Measurements from ENCODE around the gene NNMT. TPM values are rescaled to one million over a fixed set of nuclear protein-coding genes. Genes with fewer than 3 reads are reported as not detected.
A peak's percentile ranks its signal among the peaks of the same experiment; 100 is the strongest.
"Not testable (repeated sequence)": the region's sequence is repeated elsewhere in the genome, so short reads cannot be mapped to it uniquely, and the experiment has no call there.

NNMT gene
- polyA plus RNA-seq, 1 donor (not counting 4 experiments of a cell fraction or from before 2014, with no cell fraction given), result 0.13 TPM

DNA sequence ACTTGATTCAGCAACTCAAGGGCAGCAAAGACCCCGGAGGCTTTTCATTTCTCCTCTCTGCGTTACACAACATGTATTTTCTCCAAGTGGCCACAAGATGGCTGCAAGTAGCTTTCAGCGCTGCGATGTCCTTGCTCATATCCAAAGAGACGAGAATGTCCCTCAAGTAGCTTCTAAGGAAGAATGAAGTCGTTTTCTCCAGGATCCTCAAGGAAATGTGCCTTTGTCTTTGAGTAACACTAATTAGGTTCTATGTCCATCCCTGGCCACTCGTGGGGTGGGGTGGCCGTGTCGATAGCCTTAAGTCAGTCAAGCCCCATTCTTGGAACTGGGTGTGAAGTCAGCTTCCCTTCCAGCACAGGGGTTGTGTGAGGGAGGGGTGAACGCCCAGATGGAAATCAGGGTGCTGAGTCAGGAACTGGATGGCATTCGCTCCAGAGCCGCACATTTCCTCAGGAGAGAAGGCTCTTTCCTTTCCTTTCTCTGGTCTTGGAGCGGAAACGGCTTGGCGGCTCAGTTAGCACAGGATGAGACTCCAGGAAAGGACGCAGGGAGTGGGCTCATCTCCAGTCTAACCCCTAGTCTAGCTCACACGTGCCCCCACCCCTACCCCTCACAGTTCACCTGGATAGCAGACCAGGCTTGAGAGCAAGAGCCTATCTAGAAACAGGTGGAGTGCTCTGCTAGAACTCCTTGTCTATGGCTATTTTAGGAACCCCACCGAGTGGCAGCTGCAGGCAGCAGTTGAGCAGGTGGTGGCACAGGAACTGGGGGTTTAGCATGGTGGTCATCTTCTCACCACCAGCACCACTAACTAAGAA lies 44.3 kb downstream of the NNMT start:
- DNase-seq (ENCODE audit: low read depth, low spot score) (no peak), FAIRE-seq (peak; percentile 86)
- H4K20me1 ChIP-seq (ENCODE audit: control insufficient read depth, extremely low read depth, insufficient read depth, low read length), result no peaks in the 10 kb centered on the region
- no peaks in the 10 kb centered on the region for H3K9me3 ChIP-seq (ENCODE audit: control insufficient read depth, low read depth, low read length)
- TF ChIP-seq, protein P1, sequence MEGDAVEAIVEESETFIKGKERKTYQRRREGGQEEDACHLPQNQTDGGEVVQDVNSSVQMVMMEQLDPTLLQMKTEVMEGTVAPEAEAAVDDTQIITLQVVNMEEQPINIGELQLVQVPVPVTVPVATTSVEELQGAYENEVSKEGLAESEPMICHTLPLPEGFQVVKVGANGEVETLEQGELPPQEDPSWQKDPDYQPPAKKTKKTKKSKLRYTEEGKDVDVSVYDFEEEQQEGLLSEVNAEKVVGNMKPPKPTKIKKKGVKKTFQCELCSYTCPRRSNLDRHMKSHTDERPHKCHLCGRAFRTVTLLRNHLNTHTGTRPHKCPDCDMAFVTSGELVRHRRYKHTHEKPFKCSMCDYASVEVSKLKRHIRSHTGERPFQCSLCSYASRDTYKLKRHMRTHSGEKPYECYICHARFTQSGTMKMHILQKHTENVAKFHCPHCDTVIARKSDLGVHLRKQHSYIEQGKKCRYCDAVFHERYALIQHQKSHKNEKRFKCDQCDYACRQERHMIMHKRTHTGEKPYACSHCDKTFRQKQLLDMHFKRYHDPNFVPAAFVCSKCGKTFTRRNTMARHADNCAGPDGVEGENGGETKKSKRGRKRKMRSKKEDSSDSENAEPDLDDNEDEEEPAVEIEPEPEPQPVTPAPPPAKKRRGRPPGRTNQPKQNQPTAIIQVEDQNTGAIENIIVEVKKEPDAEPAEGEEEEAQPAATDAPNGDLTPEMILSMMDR (optimal IDR thresholded peaks at IDR 0.05 in 1 of 3, IDR thresholded peaks at IDR 0.05 in 1 of 3, conservative IDR thresholded peaks at IDR 0.05 in 1 of 3; ENCODE audit: extremely low read depth in 1 of 3, insufficient read depth in 2 of 3, low read length in 3 of 3), result peak; percentile 81 to 89 (median 83)
- TF ChIP-seq EZH2 (IDR thresholded peaks at IDR 0.05; ENCODE audit: low read length), result no peak
- no peaks in the 10 kb centered on the region for H3K79me2 ChIP-seq (ENCODE audit: control insufficient read depth, insufficient read depth, low read length)
- H3K36me3 ChIP-seq (ENCODE audit: control insufficient read depth in 2 of 2, extremely low read depth in 1 of 2, insufficient read depth in 2 of 2, low read length in 2 of 2), result no peaks in the 10 kb centered on the region
- dilution Hi-C loops (cut with MboI; ENCODE audit: extremely low pct_ligation_motif_present, low sequenced_read_pairs), result no loop called here
- peak overlapping the region; percentile 15 to 57 (median 57) for H3K4me3 ChIP-seq (ENCODE audit: control insufficient read depth in 2 of 3, extremely low read depth in 1 of 3, insufficient read depth in 2 of 3, low read depth in 1 of 3, low read length in 3 of 3)
- H3K9ac ChIP-seq (ENCODE audit: control insufficient read depth, extremely low read depth, insufficient read depth, low read length), result no peak overlapping the region
- no peak overlapping the region for H3K27ac ChIP-seq (ENCODE audit: control insufficient read depth, insufficient read depth, low read length)
- H2AFZ ChIP-seq (ENCODE audit: control insufficient read depth, low read length), result peak overlapping the region; percentile 91
- peak overlapping the region; percentile 93 for H3K4me2 ChIP-seq (ENCODE audit: control insufficient read depth, extremely low read depth, insufficient read depth, low read depth, low read length)
- peaks cover 8% of the 10 kb centered on the region for H3K4me1 ChIP-seq (ENCODE audit: control insufficient read depth, extremely low read depth, insufficient read depth, low read length)
- no peaks in the 10 kb centered on the region for H3K9me1 ChIP-seq (ENCODE audit: control insufficient read depth, extremely low read depth, insufficient read depth, low read length)
- H3K27me3 ChIP-seq (ENCODE audit: control insufficient read depth, extremely low read depth, insufficient read depth, low read length), result no peaks in the 10 kb centered on the region

DNA sequence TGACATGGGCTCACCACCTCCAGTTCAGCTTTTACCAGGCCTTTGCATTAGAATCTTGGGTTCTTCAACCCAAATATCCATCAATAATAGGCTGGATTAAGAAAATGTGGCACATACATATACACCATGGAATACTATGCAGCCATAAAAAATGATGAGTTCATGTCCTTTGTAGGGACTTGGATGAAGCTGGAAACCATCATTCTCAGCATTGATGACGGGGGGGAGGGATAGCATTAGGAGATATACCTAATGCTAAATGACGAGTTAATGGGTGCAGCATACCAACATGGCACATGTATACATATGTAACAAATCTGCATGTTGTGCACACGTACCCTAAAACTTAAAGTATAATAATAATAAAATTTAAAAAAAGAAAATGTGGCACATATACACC lies 45.5 kb downstream of the NNMT start:
- H3K9me3 ChIP-seq (ENCODE audit: control insufficient read depth, low read depth, low read length); H2AFZ ChIP-seq (ENCODE audit: control insufficient read depth, low read length); H3K27me3 ChIP-seq (ENCODE audit: control insufficient read depth, extremely low read depth, insufficient read depth, low read length); H3K79me2 ChIP-seq (ENCODE audit: control insufficient read depth, insufficient read depth, low read length); H3K4me2 ChIP-seq (ENCODE audit: control insufficient read depth, extremely low read depth, insufficient read depth, low read depth, low read length); H3K36me3 ChIP-seq (ENCODE audit: control insufficient read depth in 2 of 2, extremely low read depth in 1 of 2, insufficient read depth in 2 of 2, low read length in 2 of 2); FAIRE-seq; H4K20me1 ChIP-seq (ENCODE audit: control insufficient read depth, extremely low read depth, insufficient read depth, low read length); dilution Hi-C loops (cut with MboI; ENCODE audit: extremely low pct_ligation_motif_present, low sequenced_read_pairs); H3K9me1 ChIP-seq (ENCODE audit: control insufficient read depth, extremely low read depth, insufficient read depth, low read length); H3K4me3 ChIP-seq (ENCODE audit: control insufficient read depth in 2 of 3, extremely low read depth in 1 of 3, insufficient read depth in 2 of 3, low read depth in 1 of 3, low read length in 3 of 3); H3K27ac ChIP-seq (ENCODE audit: control insufficient read depth, insufficient read depth, low read length); H3K9ac ChIP-seq (ENCODE audit: control insufficient read depth, extremely low read depth, insufficient read depth, low read length); DNase-seq (ENCODE audit: low read depth, low spot score); H3K4me1 ChIP-seq (ENCODE audit: control insufficient read depth, extremely low read depth, insufficient read depth, low read length): not testable (repeated sequence)

Measured in keratinocyte (primary cell).